KMS-11 (cell line): ENCODE data around the gene PRLR.

ENCODE experiments used
- H2AFZ ChIP-seq: fragments of 200-600 bp; sonication (generic); 2 replicates; pipeline ENCODE4 v1.6.1; 2016; ENCODE audit warnings: antibody characterized with exemption, mixed run types, low read depth
- H3K27ac ChIP-seq: fragments of 200-600 bp; sonication (generic); 2 replicates; pipeline ENCODE4 v1.6.1; 2016; ENCODE audit warnings: mild to moderate bottlenecking, mixed run types
- H3K27me3 ChIP-seq: fragments of 200-600 bp; sonication (generic); 2 replicates; pipeline ENCODE4 v1.6.1; 2017; ENCODE audit warnings: mild to moderate bottlenecking, low read depth, mixed run types, moderate library complexity; ENCODE audit not compliant: insufficient read depth
- H3K36me3 ChIP-seq: fragments of 200-600 bp; sonication (generic); 2 replicates; pipeline ENCODE4 v1.6.1; 2017; ENCODE audit warnings: mild to moderate bottlenecking, mixed run types; ENCODE audit not compliant: insufficient read depth
- H3K4me1 ChIP-seq: fragments of 200-600 bp; sonication (generic); 2 replicates; pipeline ENCODE4 v1.6.1; 2016; ENCODE audit warnings: mild to moderate bottlenecking, low read depth, mixed run types; ENCODE audit not compliant: poor library complexity, severe bottlenecking
- H3K4me2 ChIP-seq: fragments of 200-600 bp; sonication (generic); 2 replicates; pipeline ENCODE4 v1.7.0; 2016; ENCODE audit warnings: mild to moderate bottlenecking, mixed run types
- H3K4me3 ChIP-seq: fragments of 200-600 bp; sonication (generic); IDR thresholded peaks from 2 replicates; pipeline ENCODE4 v1.6.1; 2017; ENCODE audit warnings: low read depth, low read length, mixed read lengths; ENCODE audit not compliant: insufficient read depth
- H3K79me2 ChIP-seq: fragments of 200-600 bp; sonication (generic); 2 replicates; pipeline ENCODE4 v1.6.1; 2016; ENCODE audit warnings: low read depth, mixed run types; ENCODE audit not compliant: insufficient read depth
- H3K9ac ChIP-seq: fragments of 200-600 bp; sonication (generic); 2 replicates; pipeline ENCODE4 v1.6.1; 2016; ENCODE audit warnings: mild to moderate bottlenecking, mixed run types
- H4K20me1 ChIP-seq: fragments of 200-600 bp; sonication (generic); 2 replicates; pipeline ENCODE4 v1.6.1; 2016; ENCODE audit warnings: mild to moderate bottlenecking, mixed run types; ENCODE audit not compliant: insufficient read depth
- TF ChIP-seq, protein P1 (sequence below): fragments of 200-600 bp; sonication (generic); conservative IDR thresholded peaks from 2 replicates; pipeline ENCODE4 v1.6.1; 2017; ENCODE audit warnings: low read depth, mild to moderate bottlenecking, antibody characterized with exemption, low read length, moderate library complexity, mixed read lengths

PRLR gene

DNA sequence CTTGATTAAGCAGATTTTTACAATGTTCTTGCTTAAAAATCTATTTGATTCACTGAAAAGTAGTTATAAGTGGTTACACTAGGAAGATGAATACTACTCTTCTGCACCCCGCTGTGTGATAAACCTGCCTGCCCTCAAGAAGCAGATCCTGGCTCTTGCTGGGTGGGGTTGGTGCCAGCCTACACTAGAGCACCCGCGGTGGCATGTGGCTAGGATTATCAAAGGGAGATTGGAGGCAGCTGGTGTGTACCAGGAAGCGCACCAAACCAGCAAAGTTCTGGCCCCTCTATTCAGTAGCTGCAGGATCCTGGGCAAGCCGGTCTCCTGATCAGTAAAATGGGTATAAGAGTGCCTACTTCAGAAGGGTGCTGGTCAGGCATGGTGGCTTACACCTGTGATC is 43.5 kb downstream of the PRLR start:
- peaks cover 7% of the 10 kb centered on the region for H3K4me1 ChIP-seq
- H3K9ac ChIP-seq = no peak overlapping the region
- no peak overlapping the region for H3K4me2 ChIP-seq
- no peaks in the 10 kb centered on the region for H3K36me3 ChIP-seq
- TF ChIP-seq, protein P1, sequence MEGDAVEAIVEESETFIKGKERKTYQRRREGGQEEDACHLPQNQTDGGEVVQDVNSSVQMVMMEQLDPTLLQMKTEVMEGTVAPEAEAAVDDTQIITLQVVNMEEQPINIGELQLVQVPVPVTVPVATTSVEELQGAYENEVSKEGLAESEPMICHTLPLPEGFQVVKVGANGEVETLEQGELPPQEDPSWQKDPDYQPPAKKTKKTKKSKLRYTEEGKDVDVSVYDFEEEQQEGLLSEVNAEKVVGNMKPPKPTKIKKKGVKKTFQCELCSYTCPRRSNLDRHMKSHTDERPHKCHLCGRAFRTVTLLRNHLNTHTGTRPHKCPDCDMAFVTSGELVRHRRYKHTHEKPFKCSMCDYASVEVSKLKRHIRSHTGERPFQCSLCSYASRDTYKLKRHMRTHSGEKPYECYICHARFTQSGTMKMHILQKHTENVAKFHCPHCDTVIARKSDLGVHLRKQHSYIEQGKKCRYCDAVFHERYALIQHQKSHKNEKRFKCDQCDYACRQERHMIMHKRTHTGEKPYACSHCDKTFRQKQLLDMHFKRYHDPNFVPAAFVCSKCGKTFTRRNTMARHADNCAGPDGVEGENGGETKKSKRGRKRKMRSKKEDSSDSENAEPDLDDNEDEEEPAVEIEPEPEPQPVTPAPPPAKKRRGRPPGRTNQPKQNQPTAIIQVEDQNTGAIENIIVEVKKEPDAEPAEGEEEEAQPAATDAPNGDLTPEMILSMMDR = no peak
- H4K20me1 ChIP-seq = no peaks in the 10 kb centered on the region
- H3K27me3 ChIP-seq = no peaks in the 10 kb centered on the region
- H2AFZ ChIP-seq = no peak overlapping the region
- H3K4me3 ChIP-seq = no peak overlapping the region
- no peaks in the 10 kb centered on the region for H3K79me2 ChIP-seq
- H3K27ac ChIP-seq = no peak overlapping the region

DNA sequence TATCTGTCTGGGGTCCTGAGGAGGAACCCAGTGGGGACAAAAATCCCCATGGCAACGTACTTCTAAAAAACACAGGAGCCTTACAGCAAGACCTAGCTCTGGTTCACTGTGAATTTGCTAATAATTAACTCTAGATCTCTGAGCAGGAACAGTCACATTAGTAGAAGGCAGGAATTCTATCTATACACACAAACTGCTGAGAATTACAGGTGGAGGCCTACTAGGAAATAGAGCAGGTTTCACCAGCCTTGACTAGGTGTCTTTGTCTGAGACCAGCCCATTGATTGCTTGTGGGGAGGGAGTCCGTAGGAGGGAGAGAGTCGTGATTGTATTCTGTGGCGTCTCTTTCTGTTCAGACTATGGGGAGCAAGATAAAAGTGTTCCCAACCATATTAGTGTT is 44.8 kb downstream of the PRLR start:
- Histone ChIP-seq H4K20me1 (no peaks in the 10 kb centered on the region), H3K36me3 (no peaks in the 10 kb centered on the region), H3K4me2 (no peak overlapping the region), H3K27me3 (no peaks in the 10 kb centered on the region), H2AFZ (no peak overlapping the region), H3K79me2 (no peaks in the 10 kb centered on the region), H3K27ac (no peak overlapping the region), H3K4me3 (no peak overlapping the region), H3K9ac (no peak overlapping the region), H3K4me1 (peaks cover 7% of the 10 kb centered on the region)
- TF ChIP-seq, protein P1 = no peak

DNA sequence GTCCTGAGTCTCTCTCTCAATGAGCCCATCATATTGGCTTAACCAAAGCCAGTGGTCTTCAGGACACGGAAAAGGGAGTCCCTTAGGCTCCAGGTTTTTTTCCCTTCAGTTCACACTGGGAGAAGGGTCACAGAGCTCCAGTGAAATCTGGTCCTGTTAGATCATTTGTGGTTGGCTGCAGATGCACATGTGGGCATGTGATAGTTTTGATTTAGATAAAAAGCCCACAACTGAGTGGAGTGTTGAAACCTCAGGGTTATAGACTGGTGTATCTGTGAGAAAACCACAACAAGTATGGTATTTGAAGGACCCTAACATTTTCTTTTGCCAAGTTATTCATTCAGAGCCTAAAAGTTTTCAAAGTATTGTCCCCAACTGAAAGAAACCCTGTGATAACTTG is 46.7 kb downstream of the PRLR start:
- Histone ChIP-seq H3K4me2 (no peak overlapping the region), H3K79me2 (no peaks in the 10 kb centered on the region), H4K20me1 (no peaks in the 10 kb centered on the region), H3K4me3 (no peak overlapping the region), H3K27me3 (no peaks in the 10 kb centered on the region), H2AFZ (no peak overlapping the region), H3K36me3 (no peaks in the 10 kb centered on the region), H3K4me1 (peaks cover 7% of the 10 kb centered on the region), H3K9ac (no peak overlapping the region), H3K27ac (no peak overlapping the region)
- TF ChIP-seq, protein P1 = no peak; the same call in 1 of the 2 replicates

DNA sequence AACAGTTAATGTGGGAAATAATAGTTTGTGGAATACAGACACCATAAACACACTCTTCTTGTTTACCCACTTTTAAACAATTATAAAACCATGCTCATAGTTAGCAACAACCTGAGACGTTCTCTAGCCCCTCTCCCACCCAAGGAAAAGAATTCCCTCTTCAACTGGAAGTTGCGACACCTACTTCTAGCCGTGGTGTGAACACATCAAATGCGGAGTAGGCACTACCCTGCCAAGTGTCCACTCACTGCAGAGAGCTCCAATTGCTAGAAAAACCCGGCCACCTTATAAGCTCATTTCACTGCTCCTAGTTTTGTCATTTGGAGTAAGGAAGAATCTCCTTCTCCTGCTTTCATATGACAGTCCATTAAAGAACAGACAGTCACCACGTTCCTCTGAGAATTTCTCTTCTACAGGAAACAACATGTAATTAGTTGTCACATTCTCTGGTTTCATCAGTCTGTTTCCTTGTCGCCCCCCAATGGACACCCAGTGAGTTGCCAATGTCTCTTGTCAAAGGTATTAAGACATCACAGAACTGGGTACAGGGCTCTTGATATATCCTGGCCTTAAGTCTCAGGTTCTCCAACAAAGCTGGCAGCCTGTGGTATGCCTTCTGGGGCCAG is 47.3 kb downstream of the PRLR start:
- H3K4me2 ChIP-seq = no peak overlapping the region
- TF ChIP-seq, protein P1 = peak; percentile 64
- H3K36me3 ChIP-seq = no peaks in the 10 kb centered on the region
- peaks cover 7% of the 10 kb centered on the region for H3K4me1 ChIP-seq
- no peaks in the 10 kb centered on the region for H3K79me2 ChIP-seq
- H3K27me3 ChIP-seq = no peaks in the 10 kb centered on the region
- no peaks in the 10 kb centered on the region for H4K20me1 ChIP-seq
- H3K9ac ChIP-seq = no peak overlapping the region
- H3K27ac ChIP-seq = no peak overlapping the region
- no peak overlapping the region for H3K4me3 ChIP-seq
- no peak overlapping the region for H2AFZ ChIP-seq
